ENCODE results near the gene HAPLN2. TPM values are rescaled to one million over a fixed set of nuclear protein-coding genes. Genes with fewer than 3 reads are reported as not detected.
A peak's percentile ranks its signal among the peaks of the same experiment; 100 is the strongest.

HAPLN2 gene
- total and polyA plus RNA-seq, 4 experiments from 2014 or later: not detected

GRCh38 chr1:156615946-156616345 lies 3.3 kb upstream of the HAPLN2 start:
- H3K36me3 Mint-ChIP-seq: no peaks in the 10 kb centered on the region
- POLR2A ChIA-PET (ENCODE audit: partially characterized antibody): no interaction called here

GRCh38 chr1:156616463-156616862 lies 2.8 kb upstream of the HAPLN2 start:
- Histone ChIP-seq H3K9me3 (ENCODE audit: control insufficient read depth in 1 of 2, low read length in 2 of 2) (no peaks in the 10 kb centered on the region), H3K4me1 (ENCODE audit: insufficient read depth, low read length) (no peaks in the 10 kb centered on the region), H3K36me3 (ENCODE audit: insufficient read depth, low read length) (no peaks in the 10 kb centered on the region), H3K27ac (ENCODE audit: low read depth, low read length) (no peak overlapping the region), H3K27me3 (ENCODE audit: insufficient read depth, low read length) (peaks cover 14% of the 10 kb centered on the region), H3K4me3 (ENCODE audit: low read length in 2 of 2) (no peak overlapping the region)
- no peak for DNase-seq
- H3K36me3 Mint-ChIP-seq: no peaks in the 10 kb centered on the region
- ChIA-PET CTCF (ENCODE audit: partially characterized antibody) (interaction anchor here (1.2 to 1.8 kb wide), 3 partner anchors 8 to 161 kb away, joined by 4 to 5 read pairs (median 4); no protein-coding TSS in a partner anchor), POLR2A (ENCODE audit: partially characterized antibody) (no interaction called here)
- H3K9me3 Mint-ChIP-seq: no peaks in the 10 kb centered on the region
- no peak overlapping the region for H3K27ac Mint-ChIP-seq
- H3K4me1 Mint-ChIP-seq: no peaks in the 10 kb centered on the region
- H3K4me3 Mint-ChIP-seq: no peak overlapping the region
- H3K27me3 Mint-ChIP-seq: peaks cover 29 to 46% of the 10 kb centered on the region in 2 donors
- intact Hi-C loops (cut with micrococcal nuclease): no loop called here

More at GRCh38 chr1:156615946-156616345, 3.3 kb upstream of the HAPLN2 start:
- no peak for DNase-seq
- intact Hi-C loops (cut with micrococcal nuclease): no loop called here
- Histone ChIP-seq H3K27ac (ENCODE audit: low read depth, low read length) (no peak overlapping the region), H3K4me1 (ENCODE audit: insufficient read depth, low read length) (no peaks in the 10 kb centered on the region), H3K9me3 (ENCODE audit: control insufficient read depth in 1 of 2, low read length in 2 of 2) (no peaks in the 10 kb centered on the region), H3K27me3 (ENCODE audit: insufficient read depth, low read length) (peaks cover 14% of the 10 kb centered on the region), H3K4me3 (ENCODE audit: low read length in 2 of 2) (no peak overlapping the region), H3K36me3 (ENCODE audit: insufficient read depth, low read length) (no peaks in the 10 kb centered on the region)
- Mint-ChIP-seq H3K4me3 (no peak overlapping the region), H3K27ac (no peak overlapping the region), H3K9me3 (no peaks in the 10 kb centered on the region), H3K27me3 (peaks cover 30 to 46% of the 10 kb centered on the region in 2 donors), H3K4me1 (no peaks in the 10 kb centered on the region)
- CTCF ChIA-PET (ENCODE audit: partially characterized antibody): interaction anchor here (0.6 to 0.8 kb wide), 2 partner anchors 10 to 402 kb away, joined by 3 read pairs; no protein-coding TSS in a partner anchor

GRCh38 chr1:156619582-156619955 lies 354 bp downstream of the HAPLN2 start:
- Mint-ChIP-seq H3K4me3 (no peak overlapping the region), H3K27ac (no peak overlapping the region), H3K9me3 (peaks cover 0 to 2% (median 0%) of the 10 kb centered on the region in 8 donors), H3K27me3 (peaks cover 31 to 53% of the 10 kb centered on the region in 2 donors), H3K36me3 (no peaks in the 10 kb centered on the region), H3K4me1 (peaks cover 1 to 7% (median 4%) of the 10 kb centered on the region in 4 donors)
- CTCF ChIA-PET (ENCODE audit: partially characterized antibody): interaction anchor here (1.0 to 1.6 kb wide), 4 partner anchors 10 to 86 kb away, joined by 3 to 5 read pairs (median 3); partner anchors contain the start of gene CRABP2
- H3K27ac ChIP-seq (ENCODE audit: low read depth, low read length): no peak overlapping the region
- POLR2A ChIA-PET (ENCODE audit: partially characterized antibody): interaction anchor here (0.5 kb wide), 1 partner anchor 224 kb away, joined by 3 read pairs; no protein-coding TSS in a partner anchor
- H3K9me3 ChIP-seq (ENCODE audit: control insufficient read depth in 1 of 2, low read length in 2 of 2): no peaks in the 10 kb centered on the region
- no peak overlapping the region for H3K4me3 ChIP-seq (ENCODE audit: low read length in 2 of 2)
- H3K36me3 ChIP-seq (ENCODE audit: insufficient read depth, low read length): no peaks in the 10 kb centered on the region
- peaks cover 9% of the 10 kb centered on the region for H3K4me1 ChIP-seq (ENCODE audit: insufficient read depth, low read length)
- peaks cover 27% of the 10 kb centered on the region for H3K27me3 ChIP-seq (ENCODE audit: insufficient read depth, low read length)
- intact Hi-C loops (cut with micrococcal nuclease): no loop called here
- DNase-seq: no peak

- no peaks in the 10 kb centered on the region for H3K36me3 ChIP-seq (ENCODE audit: insufficient read depth, low read length)
- Mint-ChIP-seq H3K4me3 (peak overlapping the region in 5 of 8 donors; percentile 4 to 66 (median 13)), H3K36me3 (no peaks in the 10 kb centered on the region), H3K9me3 (peaks cover 0 to 2% (median 0%) of the 10 kb centered on the region in 8 donors), H3K27me3 (peaks cover 37 to 52% of the 10 kb centered on the region in 2 donors), H3K4me1 (peaks cover 6 to 16% (median 9%) of the 10 kb centered on the region in 4 donors), H3K27ac (peak overlapping the region in 1 of 7 donors; percentile 73)
- intact Hi-C loops (cut with micrococcal nuclease): loop anchor here (10.0 kb wide), 1 partner anchor 82 kb away; the partner anchor contains the start of gene CRABP2
- no peak overlapping the region for H3K4me3 ChIP-seq (ENCODE audit: low read length in 2 of 2)
- POLR2A ChIA-PET (ENCODE audit: partially characterized antibody): no interaction called here
- H3K4me1 ChIP-seq (ENCODE audit: insufficient read depth, low read length): peaks cover 20% of the 10 kb centered on the region
- no peaks in the 10 kb centered on the region for H3K9me3 ChIP-seq (ENCODE audit: control insufficient read depth in 1 of 2, low read length in 2 of 2)
- no peak overlapping the region for H3K27ac ChIP-seq (ENCODE audit: low read depth, low read length)
- peaks cover 37% of the 10 kb centered on the region for H3K27me3 ChIP-seq (ENCODE audit: insufficient read depth, low read length)
- DNase-seq: no peak
- CTCF ChIA-PET (ENCODE audit: partially characterized antibody): interaction anchor here (0.8 to 9.0 kb wide), 4 partner anchors 14 to 177 kb away, joined by 3 to 153 read pairs (median 32); partner anchors contain the start of gene NES
Measured at GRCh38 chr1:156622581-156623297, 3.5 kb downstream of the HAPLN2 start.

DNA sequence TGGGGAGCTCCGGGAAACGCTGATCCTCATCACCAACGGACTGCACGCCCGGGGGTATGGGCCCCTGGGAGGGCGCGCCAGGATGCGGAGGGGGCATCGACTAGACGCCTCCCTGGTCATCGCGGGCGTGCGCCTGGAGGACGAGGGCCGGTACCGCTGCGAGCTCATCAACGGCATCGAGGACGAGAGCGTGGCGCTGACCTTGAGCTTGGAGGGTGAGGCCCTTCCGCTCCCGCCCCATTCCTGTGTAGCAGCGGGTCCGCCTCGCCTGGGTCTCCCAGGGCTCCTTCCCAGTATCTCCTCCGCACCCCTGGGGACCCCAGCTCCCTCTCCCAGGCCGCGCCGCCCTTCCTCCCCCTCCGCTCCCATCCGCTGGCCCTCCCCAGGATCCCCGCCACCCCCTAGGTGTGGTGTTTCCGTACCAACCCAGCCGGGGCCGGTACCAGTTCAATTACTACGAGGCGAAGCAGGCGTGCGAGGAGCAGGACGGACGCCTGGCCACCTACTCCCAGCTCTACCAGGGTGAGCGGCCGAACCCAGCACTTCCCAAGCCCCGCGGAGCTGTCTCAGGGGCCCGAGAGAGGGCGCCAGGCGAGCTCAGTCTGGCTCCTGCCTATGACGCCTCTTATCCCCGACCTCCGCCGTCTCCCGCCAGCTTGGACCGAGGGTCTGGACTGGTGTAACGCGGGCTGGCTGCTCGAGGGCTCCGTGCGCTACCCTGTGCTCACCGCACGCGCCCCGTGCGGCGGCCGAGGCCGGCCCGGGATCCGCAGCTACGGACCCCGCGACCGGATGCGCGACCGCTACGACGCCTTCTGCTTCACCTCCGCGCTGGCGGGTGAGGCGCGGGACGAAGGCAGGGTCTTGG lies 5.0 kb downstream of the HAPLN2 start:
- intact Hi-C loops (cut with micrococcal nuclease): loop anchor here (10.0 kb wide), 1 partner anchor 81 kb away; the partner anchor contains the start of gene CRABP2

GRCh38 chr1:156624814-156625435 lies 5.7 kb downstream of the HAPLN2 start:
- intact Hi-C loops (cut with micrococcal nuclease): loop anchor here (5.0 to 10.0 kb wide), 2 partner anchors 80 to 102 kb away; partner anchors contain the start of genes CRABP2, ISG20L2 and METTL25B
- DNase-seq: no peak
- no peak overlapping the region for H3K27ac ChIP-seq (ENCODE audit: low read depth, low read length)
- Mint-ChIP-seq H3K27me3 (peaks cover 34 to 43% of the 10 kb centered on the region in 2 donors), H3K9me3 (peaks cover 0 to 2% (median 0%) of the 10 kb centered on the region in 8 donors), H3K36me3 (no peaks in the 10 kb centered on the region), H3K27ac (no peak overlapping the region), H3K4me3 (peak overlapping the region; percentile 8 to 73 (median 37)), H3K4me1 (peaks cover 6 to 16% (median 9%) of the 10 kb centered on the region in 4 donors)
- H3K36me3 ChIP-seq (ENCODE audit: insufficient read depth, low read length): no peaks in the 10 kb centered on the region
- no peaks in the 10 kb centered on the region for H3K9me3 ChIP-seq (ENCODE audit: control insufficient read depth in 1 of 2, low read length in 2 of 2)
- CTCF ChIA-PET (ENCODE audit: partially characterized antibody): interaction anchor here (0.7 to 9.0 kb wide), 22 partner anchors 10 to 239 kb away, joined by 3 to 153 read pairs (median 4); partner anchors contain the start of gene NES
- H3K27me3 ChIP-seq (ENCODE audit: insufficient read depth, low read length): peaks cover 30% of the 10 kb centered on the region
- POLR2A ChIA-PET (ENCODE audit: partially characterized antibody): interaction anchor here (0.6 to 1.6 kb wide), 6 partner anchors 17 to 142 kb away, joined by 3 to 8 read pairs (median 4); partner anchors contain the start of genes ISG20L2, MEF2D, METTL25B and NAXE
- H3K4me3 ChIP-seq (ENCODE audit: low read length in 2 of 2): peak overlapping the region in 1 of 2 donors; percentile 47
- H3K4me1 ChIP-seq (ENCODE audit: insufficient read depth, low read length): peaks cover 20% of the 10 kb centered on the region

More for the DNA sequence above, 5.0 kb downstream of the HAPLN2 start:
- Mint-ChIP-seq H3K4me1 (peaks cover 6 to 16% (median 9%) of the 10 kb centered on the region in 4 donors), H3K27ac (no peak overlapping the region), H3K9me3 (peaks cover 0 to 2% (median 0%) of the 10 kb centered on the region in 8 donors), H3K27me3 (peaks cover 36 to 50% of the 10 kb centered on the region in 2 donors), H3K36me3 (no peaks in the 10 kb centered on the region), H3K4me3 (peak overlapping the region in 7 of 8 donors; percentile 21 to 73 (median 55))
- POLR2A ChIA-PET (ENCODE audit: partially characterized antibody): interaction anchor here (0.6 to 1.6 kb wide), 9 partner anchors 16 to 1348 kb away, joined by 3 to 8 read pairs (median 3); partner anchors contain the start of genes ISG20L2, MEF2D, METTL25B and NAXE
- Histone ChIP-seq H3K4me3 (ENCODE audit: low read length in 2 of 2) (peak overlapping the region in 1 of 2 donors; percentile 34), H3K4me1 (ENCODE audit: insufficient read depth, low read length) (peaks cover 20% of the 10 kb centered on the region), H3K9me3 (ENCODE audit: control insufficient read depth in 1 of 2, low read length in 2 of 2) (no peaks in the 10 kb centered on the region), H3K27ac (ENCODE audit: low read depth, low read length) (no peak overlapping the region), H3K36me3 (ENCODE audit: insufficient read depth, low read length) (no peaks in the 10 kb centered on the region), H3K27me3 (ENCODE audit: insufficient read depth, low read length) (peaks cover 37% of the 10 kb centered on the region)
- DNase-seq: peak in 2 of 5 donors; percentile 22 to 41
- CTCF ChIA-PET (ENCODE audit: partially characterized antibody): interaction anchor here (0.5 to 9.0 kb wide), 23 partner anchors 10 to 244 kb away, joined by 3 to 153 read pairs (median 4); partner anchors contain the start of gene NES

Data from CD4-positive, alpha-beta memory T cell (primary cell).